ENCODE data around the gene MAD1L1.

DNA sequence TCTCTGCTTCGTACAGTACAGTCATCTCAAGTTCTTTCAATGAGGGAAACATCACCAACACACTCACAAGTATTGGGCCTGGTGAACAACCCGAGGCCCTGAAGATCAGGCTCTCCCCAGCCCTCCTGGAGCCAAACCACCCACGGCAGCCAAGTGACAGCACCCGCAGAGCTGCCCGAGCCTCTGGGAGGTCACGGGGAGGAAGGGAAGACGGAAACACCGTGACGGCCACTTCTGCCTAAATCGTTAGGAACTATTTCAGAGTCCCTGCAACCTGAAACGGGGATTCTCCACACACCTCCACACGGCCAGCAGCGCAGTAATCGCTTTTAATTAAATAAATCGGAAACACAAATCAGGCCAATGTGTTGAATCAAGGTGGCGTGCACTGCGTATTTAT is 222.6 kb downstream of the MAD1L1 start:
- TF ChIP-seq, protein P1, sequence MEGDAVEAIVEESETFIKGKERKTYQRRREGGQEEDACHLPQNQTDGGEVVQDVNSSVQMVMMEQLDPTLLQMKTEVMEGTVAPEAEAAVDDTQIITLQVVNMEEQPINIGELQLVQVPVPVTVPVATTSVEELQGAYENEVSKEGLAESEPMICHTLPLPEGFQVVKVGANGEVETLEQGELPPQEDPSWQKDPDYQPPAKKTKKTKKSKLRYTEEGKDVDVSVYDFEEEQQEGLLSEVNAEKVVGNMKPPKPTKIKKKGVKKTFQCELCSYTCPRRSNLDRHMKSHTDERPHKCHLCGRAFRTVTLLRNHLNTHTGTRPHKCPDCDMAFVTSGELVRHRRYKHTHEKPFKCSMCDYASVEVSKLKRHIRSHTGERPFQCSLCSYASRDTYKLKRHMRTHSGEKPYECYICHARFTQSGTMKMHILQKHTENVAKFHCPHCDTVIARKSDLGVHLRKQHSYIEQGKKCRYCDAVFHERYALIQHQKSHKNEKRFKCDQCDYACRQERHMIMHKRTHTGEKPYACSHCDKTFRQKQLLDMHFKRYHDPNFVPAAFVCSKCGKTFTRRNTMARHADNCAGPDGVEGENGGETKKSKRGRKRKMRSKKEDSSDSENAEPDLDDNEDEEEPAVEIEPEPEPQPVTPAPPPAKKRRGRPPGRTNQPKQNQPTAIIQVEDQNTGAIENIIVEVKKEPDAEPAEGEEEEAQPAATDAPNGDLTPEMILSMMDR (IDR thresholded peaks at IDR 0.05): no peak
- TF ChIP-seq POLR2A (IDR thresholded peaks at IDR 0.05): no peak
